ENCODE results near the gene KCNG3. TPM values are rescaled to one million over a fixed set of nuclear protein-coding genes. Genes with fewer than 3 reads are reported as not detected.

KCNG3 gene
- total RNA-seq, 1 experiment from 2014 or later: 4.3 TPM

DNA sequence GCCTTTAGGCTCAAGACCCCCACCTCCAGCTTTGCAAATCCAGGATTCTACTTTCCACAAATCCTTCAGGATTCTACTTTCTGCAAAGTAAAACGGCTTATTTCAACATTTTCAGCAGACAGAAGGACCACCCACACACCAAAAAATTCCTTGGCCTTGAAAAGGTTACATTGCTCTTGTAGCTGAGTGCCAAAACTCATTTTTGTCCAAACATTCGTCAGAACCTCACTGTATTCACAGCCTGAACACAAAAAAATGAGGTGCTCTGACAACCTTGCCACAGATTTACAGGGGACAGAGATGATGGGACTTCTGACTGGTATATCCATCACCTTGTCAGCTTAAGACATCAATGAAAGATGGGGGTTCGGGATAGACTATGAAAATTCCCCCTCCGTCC lies 69.7 kb downstream of the KCNG3 start:
- ChIA-PET CTCF (no interaction called here), POLR2A (no interaction called here)
- Histone ChIP-seq H3K4me1 (ENCODE audit: control insufficient read depth, insufficient read depth, low read length) (peaks cover 15% of the 10 kb centered on the region), H3K4me3 (ENCODE audit: low read depth in 2 of 2, low read length in 2 of 2) (no peak overlapping the region), H3K27ac (ENCODE audit: low read length) (no peak overlapping the region), H3K36me3 (ENCODE audit: control insufficient read depth, insufficient read depth, low read length) (no peaks in the 10 kb centered on the region), H3K27me3 (ENCODE audit: control insufficient read depth, insufficient read depth, low read length) (no peaks in the 10 kb centered on the region), H3K9me3 (ENCODE audit: control insufficient read depth, insufficient read depth, low read depth, low read length) (no peaks in the 10 kb centered on the region)
- ATAC-seq: no peak
- BruUV-seq (replicated peaks): no TSS peak
- no peak for DNase-seq (ENCODE audit: low read depth, low spot score)
- in situ Hi-C loops (cut with HindIII; ENCODE audit: low pct_unique_long_range_greater_than_20kb, low sequenced_read_pairs): no loop called here
- intact Hi-C loops (cut with micrococcal nuclease; ENCODE audit: unreplicated experiment): no loop called here
- TF ChIP-seq REST (IDR thresholded peaks at IDR 0.05; ENCODE audit: insufficient read depth in 1 of 2, low read depth in 2 of 2, low read length in 1 of 2) (no peak), POLR2AphosphoS5 (IDR thresholded peaks at IDR 0.05; ENCODE audit: low read depth, low read length) (no peak), TCF7L2 (IDR thresholded peaks at IDR 0.05; ENCODE audit: low read depth, low read length) (no peak), SIN3A (IDR thresholded peaks at IDR 0.05; ENCODE audit: borderline replicate concordance, insufficient read depth, low read depth, low read length) (no peak)
- TF ChIP-seq, protein P1, sequence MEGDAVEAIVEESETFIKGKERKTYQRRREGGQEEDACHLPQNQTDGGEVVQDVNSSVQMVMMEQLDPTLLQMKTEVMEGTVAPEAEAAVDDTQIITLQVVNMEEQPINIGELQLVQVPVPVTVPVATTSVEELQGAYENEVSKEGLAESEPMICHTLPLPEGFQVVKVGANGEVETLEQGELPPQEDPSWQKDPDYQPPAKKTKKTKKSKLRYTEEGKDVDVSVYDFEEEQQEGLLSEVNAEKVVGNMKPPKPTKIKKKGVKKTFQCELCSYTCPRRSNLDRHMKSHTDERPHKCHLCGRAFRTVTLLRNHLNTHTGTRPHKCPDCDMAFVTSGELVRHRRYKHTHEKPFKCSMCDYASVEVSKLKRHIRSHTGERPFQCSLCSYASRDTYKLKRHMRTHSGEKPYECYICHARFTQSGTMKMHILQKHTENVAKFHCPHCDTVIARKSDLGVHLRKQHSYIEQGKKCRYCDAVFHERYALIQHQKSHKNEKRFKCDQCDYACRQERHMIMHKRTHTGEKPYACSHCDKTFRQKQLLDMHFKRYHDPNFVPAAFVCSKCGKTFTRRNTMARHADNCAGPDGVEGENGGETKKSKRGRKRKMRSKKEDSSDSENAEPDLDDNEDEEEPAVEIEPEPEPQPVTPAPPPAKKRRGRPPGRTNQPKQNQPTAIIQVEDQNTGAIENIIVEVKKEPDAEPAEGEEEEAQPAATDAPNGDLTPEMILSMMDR (IDR thresholded peaks at IDR 0.05): no peak

- Histone ChIP-seq H3K4me1 (ENCODE audit: control insufficient read depth, insufficient read depth, low read length) (peaks cover 15% of the 10 kb centered on the region), H3K27ac (ENCODE audit: low read length) (no peak overlapping the region; the same call in 1 of the 2 replicates), H3K27me3 (ENCODE audit: control insufficient read depth, insufficient read depth, low read length) (no peaks in the 10 kb centered on the region), H3K4me3 (ENCODE audit: low read depth in 2 of 2, low read length in 2 of 2) (no peak overlapping the region), H3K36me3 (ENCODE audit: control insufficient read depth, insufficient read depth, low read length) (no peaks in the 10 kb centered on the region), H3K9me3 (ENCODE audit: control insufficient read depth, insufficient read depth, low read depth, low read length) (no peaks in the 10 kb centered on the region)
- TF ChIP-seq TCF7L2 (IDR thresholded peaks at IDR 0.05; ENCODE audit: low read depth, low read length) (no peak), POLR2AphosphoS5 (IDR thresholded peaks at IDR 0.05; ENCODE audit: low read depth, low read length) (no peak), REST (IDR thresholded peaks at IDR 0.05; ENCODE audit: insufficient read depth in 1 of 2, low read depth in 2 of 2, low read length in 1 of 2) (no peak), SIN3A (IDR thresholded peaks at IDR 0.05; ENCODE audit: borderline replicate concordance, insufficient read depth, low read depth, low read length) (no peak)
- TF ChIP-seq, protein P1 (IDR thresholded peaks at IDR 0.05): no peak
- no peak for ATAC-seq
- no peak for DNase-seq (ENCODE audit: low read depth, low spot score)
- no TSS peak for BruUV-seq (replicated peaks)
- intact Hi-C loops (cut with micrococcal nuclease; ENCODE audit: unreplicated experiment): no loop called here
- ChIA-PET CTCF (no interaction called here), POLR2A (no interaction called here)
- in situ Hi-C loops (cut with HindIII; ENCODE audit: low pct_unique_long_range_greater_than_20kb, low sequenced_read_pairs): no loop called here
Observed at GRCh38 chr2:42421601-42422239, 72.1 kb downstream of the KCNG3 start.
